HUDEP-2 (cell line): Measurements from ENCODE around the gene NSMCE1.
A peak's percentile ranks its signal among the peaks of the same experiment; 100 is the strongest.
"Not testable (repeated sequence)": the region's sequence is repeated elsewhere in the genome, so short reads cannot be mapped to it uniquely, and the experiment has no call there.

Experiments
- DNase-seq, 76 experiments: peaks; one replicate each; lab custom pipeline; 2025; ENCODE audit not compliant: unreplicated experiment in 76 of 76; lab: John Stamatoyannopoulos, UW

NSMCE1 gene

GRCh38 chr16:27303256-27304100 is 34.9 kb upstream of the NSMCE1 start:
- no peak for DNase-seq

GRCh38 chr16:27302126-27302525 is 33.6 kb upstream of the NSMCE1 start:
- DNase-seq: no peak

GRCh38 chr16:27301236-27301861 is 32.8 kb upstream of the NSMCE1 start:
- DNase-seq: no peak

- DNase-seq: no peak
Measured at GRCh38 chr16:27298132-27298531, 29.6 kb upstream of the NSMCE1 start.

GRCh38 chr16:27293343-27293742 is 24.8 kb upstream of the NSMCE1 start:
- no peak for DNase-seq

- no peak for DNase-seq
Measured at GRCh38 chr16:27291722-27292240, 23.2 kb upstream of the NSMCE1 start.

- no peak for DNase-seq
Measured at GRCh38 chr16:27291106-27291505, 22.5 kb upstream of the NSMCE1 start.

GRCh38 chr16:27290562-27290961 is 22.0 kb upstream of the NSMCE1 start:
- DNase-seq: no peak

- no peak for DNase-seq
Measured at GRCh38 chr16:27289669-27290068, 21.1 kb upstream of the NSMCE1 start.

GRCh38 chr16:27288313-27288712 is 19.7 kb upstream of the NSMCE1 start:
- DNase-seq: not testable (repeated sequence)

GRCh38 chr16:27287887-27288286 is 19.3 kb upstream of the NSMCE1 start:
- DNase-seq: no peak

- no peak for DNase-seq
Measured at GRCh38 chr16:27287051-27287811, 18.7 kb upstream of the NSMCE1 start.

- DNase-seq: no peak
Measured at GRCh38 chr16:27286451-27286850, 17.9 kb upstream of the NSMCE1 start.

GRCh38 chr16:27285676-27286196 is 17.2 kb upstream of the NSMCE1 start:
- peak in 34 of 76 experiments; percentile 2 to 47 (median 20) for DNase-seq

- no peak for DNase-seq
Measured at GRCh38 chr16:27284865-27285675, 16.5 kb upstream of the NSMCE1 start.

GRCh38 chr16:27281243-27281642 is 12.7 kb upstream of the NSMCE1 start:
- no peak for DNase-seq

- no peak for DNase-seq
Measured at GRCh38 chr16:27275394-27275793, 6.8 kb upstream of the NSMCE1 start.

GRCh38 chr16:27274424-27274874 is 5.9 kb upstream of the NSMCE1 start:
- DNase-seq: not testable (repeated sequence)

GRCh38 chr16:27273670-27274423 is 5.3 kb upstream of the NSMCE1 start:
- DNase-seq: no peak
